ENCODE measurements around the gene TRIM56. TPM values are rescaled to one million over a fixed set of nuclear protein-coding genes. Genes with fewer than 3 reads are reported as not detected.

The TRIM56 gene
- total and polyA plus RNA-seq, 7 donors: 6.0 to 25.6 (median 13.2) TPM

GRCh38 chr7:101125989-101126650 is 40.8 kb downstream of the TRIM56 start:
- Histone ChIP-seq H3K4me3 (peak overlapping the region in 1 of 4 donors; percentile 36), H3K27me3 (no peaks in the 10 kb centered on the region), H3K9me3 (no peaks in the 10 kb centered on the region), H3K36me3 (no peaks in the 10 kb centered on the region), H3K4me1 (peaks cover 0 to 66% (median 33%) of the 10 kb centered on the region in 4 donors), H3K27ac (peak overlapping the region; percentile 48 to 90 (median 56))
- DNase-seq: peak; percentile 79
- intact Hi-C loops (cut with DNase I): no loop called here
- TF ChIP-seq POLR2AphosphoS5 (IDR thresholded peaks at IDR 0.05): peak in 1 of 4 donors; percentile 10
- no peak for TF ChIP-seq CTCF (IDR thresholded peaks at IDR 0.05)
- WGBS, 2 donors: 34 to 39% methylated on average over 15 of the region's 15 CpGs

GRCh38 chr7:101126651-101127459 is 41.6 kb downstream of the TRIM56 start, which contains the start of gene SERPINE1:
SERPINE1 (plus strand) TSS chr7:101127104; CDS start chr7:101128394, 1,290 bp downstream.
- intact Hi-C loops (cut with DNase I): no loop called here
- Histone ChIP-seq H3K9me3 (no peaks in the 10 kb centered on the region), H3K4me1 (peaks cover 0 to 59% (median 26%) of the 10 kb centered on the region in 4 donors), H3K27me3 (no peaks in the 10 kb centered on the region), H3K4me3 (peak within 1 kb of the TSS in 3 of 4 donors; percentile 15 to 36 (median 21)), H3K27ac (peak within 1 kb of the TSS; percentile 50 to 90 (median 56)), H3K36me3 (peaks cover 0 to under 1% (median 0%) of the 10 kb centered on the region in 4 donors)
- peak in 1 of 4 donors; percentile 13 for TF ChIP-seq EP300 (IDR thresholded peaks at IDR 0.05)
- TF ChIP-seq CTCF (IDR thresholded peaks at IDR 0.05): no peak
- TF ChIP-seq POLR2A (IDR thresholded peaks at IDR 0.05): peak; percentile 13 to 31
- peak in 3 of 4 donors; percentile 70 to 88 (median 78) for TF ChIP-seq POLR2AphosphoS5 (IDR thresholded peaks at IDR 0.05)
- peak; percentile 96 for DNase-seq
- WGBS, 2 donors: 8% methylated on average over 22 of the region's 22 CpGs

- Histone ChIP-seq H3K27me3 (no peaks in the 10 kb centered on the region), H3K9me3 (no peaks in the 10 kb centered on the region), H3K36me3 (peaks cover 0 to 2% (median 0%) of the 10 kb centered on the region in 4 donors), H3K4me3 (peak overlapping the region in 3 of 4 donors; percentile 15 to 36 (median 21)), H3K27ac (peak overlapping the region in 3 of 4 donors; percentile 50 to 90 (median 51)), H3K4me1 (peaks cover 0 to 52% (median 22%) of the 10 kb centered on the region in 4 donors)
- 81 to 87% methylated on average over 3 of the region's 3 CpGs for WGBS, 2 donors
- DNase-seq: no peak
- TF ChIP-seq CTCF (IDR thresholded peaks at IDR 0.05): no peak
- intact Hi-C loops (cut with DNase I): no loop called here
Observed at GRCh38 chr7:101127460-101128039, 42.3 kb downstream of the TRIM56 start.

GRCh38 chr7:101128040-101128834 is 43.0 kb downstream of the TRIM56 start:
- H3K27me3 ChIP-seq: no peaks in the 10 kb centered on the region
- peaks cover 0 to 2% (median 0%) of the 10 kb centered on the region in 4 donors for H3K36me3 ChIP-seq
- H3K4me3 ChIP-seq: peak overlapping the region in 2 of 4 donors; percentile 21 to 36
- no peak for DNase-seq
- TF ChIP-seq CTCF (IDR thresholded peaks at IDR 0.05): no peak
- TF ChIP-seq POLR2A (IDR thresholded peaks at IDR 0.05): no peak
- no peak for TF ChIP-seq EP300 (IDR thresholded peaks at IDR 0.05)
- TF ChIP-seq POLR2AphosphoS5 (IDR thresholded peaks at IDR 0.05): no peak
- intact Hi-C loops (cut with DNase I): no loop called here
- peaks cover 0 to 45% (median 18%) of the 10 kb centered on the region in 4 donors for H3K4me1 ChIP-seq
- 65 to 71% methylated on average over 14 of the region's 14 CpGs for WGBS, 2 donors
- H3K27ac ChIP-seq: peak overlapping the region in 1 of 4 donors; percentile 90
- no peaks in the 10 kb centered on the region for H3K9me3 ChIP-seq
